ENCODE results near the gene SFXN3. TPM values are rescaled to one million over a fixed set of nuclear protein-coding genes. Genes with fewer than 3 reads are reported as not detected.

The SFXN3 gene
- total and polyA plus RNA-seq, 2 of the 13 experiments (the other 11 are each of a cell fraction or from before 2014, with no cell fraction given), result 16.8 to 71.5 TPM

DNA sequence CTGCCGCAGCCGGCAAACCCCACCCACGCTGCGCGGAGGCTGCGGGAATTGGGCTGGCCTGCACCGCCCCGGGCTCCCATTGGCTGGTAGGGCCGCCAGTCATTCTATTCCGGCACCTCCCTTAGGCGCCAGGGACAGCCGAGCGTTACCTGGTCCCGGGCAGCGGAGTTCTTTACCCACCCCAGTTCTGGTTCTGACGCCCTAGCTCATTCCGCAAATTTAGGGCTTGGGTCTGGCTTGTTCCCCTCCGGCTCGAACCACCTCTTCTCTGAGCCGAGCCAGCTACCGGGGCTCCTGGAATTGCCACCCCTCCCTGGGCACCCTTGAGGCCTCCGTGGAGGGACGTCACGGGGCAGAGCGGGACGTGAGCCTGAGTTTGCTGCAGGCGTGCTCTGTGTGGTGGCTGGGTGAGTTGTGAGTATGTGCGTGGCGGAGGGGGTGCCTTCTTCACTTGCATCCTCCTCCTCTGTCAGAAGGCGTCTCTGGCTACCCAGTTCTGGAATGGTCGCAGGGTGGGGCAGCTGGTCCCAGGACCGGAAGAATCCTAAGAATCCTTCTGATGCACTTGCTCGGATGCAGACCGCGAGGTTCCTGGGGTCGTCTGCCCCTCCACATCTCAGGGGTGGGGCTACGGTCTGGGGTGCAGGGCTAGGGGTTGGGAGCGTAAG is at the start of gene SFXN3, which contains the start of gene PDZD7 (continued):
- TF ChIP-seq, protein P1, sequence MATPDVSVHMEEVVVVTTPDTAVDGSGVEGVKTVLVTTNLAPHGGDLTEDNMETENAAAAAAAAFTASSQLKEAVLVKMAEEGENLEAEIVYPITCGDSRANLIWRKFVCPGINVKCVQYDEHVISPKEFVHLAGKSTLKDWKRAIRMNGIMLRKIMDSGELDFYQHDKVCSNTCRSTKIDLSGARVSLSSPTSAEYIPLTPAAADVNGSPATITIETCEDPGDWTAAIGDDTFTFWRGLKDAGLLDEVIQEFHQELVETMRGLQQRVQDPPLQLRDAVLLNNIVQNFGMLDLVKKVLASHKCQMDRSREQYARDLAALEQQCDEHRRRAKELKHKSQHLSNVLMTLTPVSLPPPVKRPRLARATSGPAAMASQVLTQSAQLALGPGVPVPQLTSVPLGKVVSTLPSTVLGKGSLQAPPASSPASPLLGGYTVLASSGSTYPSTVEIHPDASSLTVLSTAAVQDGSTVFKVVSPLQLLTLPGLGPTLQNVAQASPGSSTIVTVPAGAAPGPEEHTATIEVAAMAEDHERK (CRISPR knock-in tag; IDR thresholded peaks at IDR 0.05; ENCODE audit: low read depth), result no peak
- TF ChIP-seq ZNF605 (CRISPR knock-in tag; IDR thresholded peaks at IDR 0.05) (no peak), JDP2 (CRISPR knock-in tag; IDR thresholded peaks at IDR 0.05; ENCODE audit: borderline replicate concordance) (no peak), ZSCAN12 (CRISPR knock-in tag; IDR thresholded peaks at IDR 0.05) (no peak), ZNF619 (CRISPR knock-in tag; IDR thresholded peaks at IDR 0.05) (no peak), NAIF1 (CRISPR knock-in tag; IDR thresholded peaks at IDR 0.05; ENCODE audit: borderline replicate concordance) (no peak), PITX1 (CRISPR knock-in tag; IDR thresholded peaks at IDR 0.05) (no peak), HNF4A (CRISPR knock-in tag; IDR thresholded peaks at IDR 0.05) (no peak), ZNF496 (CRISPR knock-in tag; IDR thresholded peaks at IDR 0.05; ENCODE audit: insufficient replicate concordance) (no peak), ZNF253 (CRISPR knock-in tag; IDR thresholded peaks at IDR 0.05; ENCODE audit: borderline replicate concordance) (no peak), ZNF607 (CRISPR knock-in tag; IDR thresholded peaks at IDR 0.05; ENCODE audit: borderline replicate concordance) (no peak), ZNF225 (CRISPR knock-in tag; IDR thresholded peaks at IDR 0.05) (no peak), ZNF558 (CRISPR knock-in tag; IDR thresholded peaks at IDR 0.05; ENCODE audit: borderline replicate concordance) (0 out of 2 replicates have a peak, but pooled peaks have one; percentile 40)
- TF ChIP-seq, protein P2, sequence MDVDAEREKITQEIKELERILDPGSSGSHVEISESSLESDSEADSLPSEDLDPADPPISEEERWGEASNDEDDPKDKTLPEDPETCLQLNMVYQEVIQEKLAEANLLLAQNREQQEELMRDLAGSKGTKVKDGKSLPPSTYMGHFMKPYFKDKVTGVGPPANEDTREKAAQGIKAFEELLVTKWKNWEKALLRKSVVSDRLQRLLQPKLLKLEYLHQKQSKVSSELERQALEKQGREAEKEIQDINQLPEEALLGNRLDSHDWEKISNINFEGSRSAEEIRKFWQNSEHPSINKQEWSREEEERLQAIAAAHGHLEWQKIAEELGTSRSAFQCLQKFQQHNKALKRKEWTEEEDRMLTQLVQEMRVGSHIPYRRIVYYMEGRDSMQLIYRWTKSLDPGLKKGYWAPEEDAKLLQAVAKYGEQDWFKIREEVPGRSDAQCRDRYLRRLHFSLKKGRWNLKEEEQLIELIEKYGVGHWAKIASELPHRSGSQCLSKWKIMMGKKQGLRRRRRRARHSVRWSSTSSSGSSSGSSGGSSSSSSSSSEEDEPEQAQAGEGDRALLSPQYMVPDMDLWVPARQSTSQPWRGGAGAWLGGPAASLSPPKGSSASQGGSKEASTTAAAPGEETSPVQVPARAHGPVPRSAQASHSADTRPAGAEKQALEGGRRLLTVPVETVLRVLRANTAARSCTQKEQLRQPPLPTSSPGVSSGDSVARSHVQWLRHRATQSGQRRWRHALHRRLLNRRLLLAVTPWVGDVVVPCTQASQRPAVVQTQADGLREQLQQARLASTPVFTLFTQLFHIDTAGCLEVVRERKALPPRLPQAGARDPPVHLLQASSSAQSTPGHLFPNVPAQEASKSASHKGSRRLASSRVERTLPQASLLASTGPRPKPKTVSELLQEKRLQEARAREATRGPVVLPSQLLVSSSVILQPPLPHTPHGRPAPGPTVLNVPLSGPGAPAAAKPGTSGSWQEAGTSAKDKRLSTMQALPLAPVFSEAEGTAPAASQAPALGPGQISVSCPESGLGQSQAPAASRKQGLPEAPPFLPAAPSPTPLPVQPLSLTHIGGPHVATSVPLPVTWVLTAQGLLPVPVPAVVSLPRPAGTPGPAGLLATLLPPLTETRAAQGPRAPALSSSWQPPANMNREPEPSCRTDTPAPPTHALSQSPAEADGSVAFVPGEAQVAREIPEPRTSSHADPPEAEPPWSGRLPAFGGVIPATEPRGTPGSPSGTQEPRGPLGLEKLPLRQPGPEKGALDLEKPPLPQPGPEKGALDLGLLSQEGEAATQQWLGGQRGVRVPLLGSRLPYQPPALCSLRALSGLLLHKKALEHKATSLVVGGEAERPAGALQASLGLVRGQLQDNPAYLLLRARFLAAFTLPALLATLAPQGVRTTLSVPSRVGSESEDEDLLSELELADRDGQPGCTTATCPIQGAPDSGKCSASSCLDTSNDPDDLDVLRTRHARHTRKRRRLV (CRISPR knock-in tag; IDR thresholded peaks at IDR 0.05), result no peak
- TF ChIP-seq, protein P3, sequence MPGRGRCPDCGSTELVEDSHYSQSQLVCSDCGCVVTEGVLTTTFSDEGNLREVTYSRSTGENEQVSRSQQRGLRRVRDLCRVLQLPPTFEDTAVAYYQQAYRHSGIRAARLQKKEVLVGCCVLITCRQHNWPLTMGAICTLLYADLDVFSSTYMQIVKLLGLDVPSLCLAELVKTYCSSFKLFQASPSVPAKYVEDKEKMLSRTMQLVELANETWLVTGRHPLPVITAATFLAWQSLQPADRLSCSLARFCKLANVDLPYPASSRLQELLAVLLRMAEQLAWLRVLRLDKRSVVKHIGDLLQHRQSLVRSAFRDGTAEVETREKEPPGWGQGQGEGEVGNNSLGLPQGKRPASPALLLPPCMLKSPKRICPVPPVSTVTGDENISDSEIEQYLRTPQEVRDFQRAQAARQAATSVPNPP (CRISPR knock-in tag; IDR thresholded peaks at IDR 0.05), result no peak
- TF ChIP-seq, protein P4, sequence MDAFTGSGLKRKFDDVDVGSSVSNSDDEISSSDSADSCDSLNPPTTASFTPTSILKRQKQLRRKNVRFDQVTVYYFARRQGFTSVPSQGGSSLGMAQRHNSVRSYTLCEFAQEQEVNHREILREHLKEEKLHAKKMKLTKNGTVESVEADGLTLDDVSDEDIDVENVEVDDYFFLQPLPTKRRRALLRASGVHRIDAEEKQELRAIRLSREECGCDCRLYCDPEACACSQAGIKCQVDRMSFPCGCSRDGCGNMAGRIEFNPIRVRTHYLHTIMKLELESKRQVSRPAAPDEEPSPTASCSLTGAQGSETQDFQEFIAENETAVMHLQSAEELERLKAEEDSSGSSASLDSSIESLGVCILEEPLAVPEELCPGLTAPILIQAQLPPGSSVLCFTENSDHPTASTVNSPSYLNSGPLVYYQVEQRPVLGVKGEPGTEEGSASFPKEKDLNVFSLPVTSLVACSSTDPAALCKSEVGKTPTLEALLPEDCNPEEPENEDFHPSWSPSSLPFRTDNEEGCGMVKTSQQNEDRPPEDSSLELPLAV (CRISPR knock-in tag; conservative IDR thresholded peaks at IDR 0.05; ENCODE audit: low read depth), result no peak
- TF ChIP-seq, protein P5, sequence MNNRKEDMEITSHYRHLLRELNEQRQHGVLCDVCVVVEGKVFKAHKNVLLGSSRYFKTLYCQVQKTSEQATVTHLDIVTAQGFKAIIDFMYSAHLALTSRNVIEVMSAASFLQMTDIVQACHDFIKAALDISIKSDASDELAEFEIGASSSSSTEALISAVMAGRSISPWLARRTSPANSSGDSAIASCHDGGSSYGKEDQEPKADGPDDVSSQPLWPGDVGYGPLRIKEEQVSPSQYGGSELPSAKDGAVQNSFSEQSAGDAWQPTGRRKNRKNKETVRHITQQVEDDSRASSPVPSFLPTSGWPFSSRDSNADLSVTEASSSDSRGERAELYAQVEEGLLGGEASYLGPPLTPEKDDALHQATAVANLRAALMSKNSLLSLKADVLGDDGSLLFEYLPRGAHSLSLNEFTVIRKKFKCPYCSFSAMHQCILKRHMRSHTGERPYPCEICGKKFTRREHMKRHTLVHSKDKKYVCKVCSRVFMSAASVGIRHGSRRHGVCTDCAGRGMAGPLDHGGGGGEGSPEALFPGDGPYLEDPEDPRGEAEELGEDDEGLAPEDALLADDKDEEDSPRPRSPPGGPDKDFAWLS (CRISPR knock-in tag; IDR thresholded peaks at IDR 0.05; ENCODE audit: borderline replicate concordance), result no peak
